HT1080 (cell line): ENCODE results near the gene ZNF324. TPM values are rescaled to one million over a fixed set of nuclear protein-coding genes. Genes with fewer than 3 reads are reported as not detected.
A peak's percentile ranks its signal among the peaks of the same experiment; 100 is the strongest.
"Not testable (repeated sequence)": the region's sequence is repeated elsewhere in the genome, so short reads cannot be mapped to it uniquely, and the experiment has no call there.

ENCODE experiments used
- DNase-seq: peaks from one replicate; pipeline ENCODE4 v3.0.0-alpha.2; 2015; ENCODE audit warnings: low read depth
- total RNA-seq: library from RNA; depleted of rRNA; stranded (reverse); fragments of >200 nt; shearing (Covaris generic); gene quantifications from 2 replicates; pipeline ENCODE4 v1.2.3, GENCODE V29; 2014

ZNF324 gene
- total RNA-seq, 1 experiment from 2014 or later: 17.2 TPM

- DNase-seq: peak; percentile 97
These were observed 32.4 kb downstream of the ZNF324 start for GRCh38 chr19:58499021-58499927.

GRCh38 chr19:58500242-58500641 is 33.4 kb downstream of the ZNF324 start:
- no peak for DNase-seq

DNA sequence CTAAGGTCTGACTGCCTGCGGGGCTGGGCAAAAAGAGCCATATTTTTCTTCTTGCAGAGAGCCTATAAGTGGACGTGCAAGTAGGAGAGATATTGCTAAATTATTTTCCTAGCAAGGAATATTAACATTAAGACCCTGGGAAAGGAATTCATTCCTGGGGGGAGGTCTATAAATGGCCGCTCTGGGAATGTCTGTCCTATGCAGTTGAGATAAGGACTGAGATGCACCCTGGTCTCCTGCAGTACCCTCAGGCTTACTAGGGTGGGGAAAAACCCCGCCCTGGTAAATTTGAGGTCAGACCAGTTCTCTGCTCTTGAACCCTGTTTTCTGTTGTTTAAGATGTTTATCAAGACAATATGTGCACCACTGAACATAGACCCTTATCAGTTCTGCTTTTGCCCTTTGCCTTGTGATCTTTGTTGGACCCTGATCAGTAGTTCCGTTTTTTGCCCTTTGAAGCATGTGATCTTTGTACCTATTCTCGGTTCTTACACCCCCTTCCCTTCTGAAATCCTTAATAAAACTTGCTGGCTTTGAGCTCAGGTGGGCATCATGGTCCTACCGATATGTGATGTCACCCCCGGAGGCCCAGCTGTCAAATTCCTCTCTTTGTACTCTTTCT is 40.8 kb downstream of the ZNF324 start:
- not testable (repeated sequence) for DNase-seq

GRCh38 chr19:58509731-58510083 is 42.8 kb downstream of the ZNF324 start:
- no peak for DNase-seq

DNA sequence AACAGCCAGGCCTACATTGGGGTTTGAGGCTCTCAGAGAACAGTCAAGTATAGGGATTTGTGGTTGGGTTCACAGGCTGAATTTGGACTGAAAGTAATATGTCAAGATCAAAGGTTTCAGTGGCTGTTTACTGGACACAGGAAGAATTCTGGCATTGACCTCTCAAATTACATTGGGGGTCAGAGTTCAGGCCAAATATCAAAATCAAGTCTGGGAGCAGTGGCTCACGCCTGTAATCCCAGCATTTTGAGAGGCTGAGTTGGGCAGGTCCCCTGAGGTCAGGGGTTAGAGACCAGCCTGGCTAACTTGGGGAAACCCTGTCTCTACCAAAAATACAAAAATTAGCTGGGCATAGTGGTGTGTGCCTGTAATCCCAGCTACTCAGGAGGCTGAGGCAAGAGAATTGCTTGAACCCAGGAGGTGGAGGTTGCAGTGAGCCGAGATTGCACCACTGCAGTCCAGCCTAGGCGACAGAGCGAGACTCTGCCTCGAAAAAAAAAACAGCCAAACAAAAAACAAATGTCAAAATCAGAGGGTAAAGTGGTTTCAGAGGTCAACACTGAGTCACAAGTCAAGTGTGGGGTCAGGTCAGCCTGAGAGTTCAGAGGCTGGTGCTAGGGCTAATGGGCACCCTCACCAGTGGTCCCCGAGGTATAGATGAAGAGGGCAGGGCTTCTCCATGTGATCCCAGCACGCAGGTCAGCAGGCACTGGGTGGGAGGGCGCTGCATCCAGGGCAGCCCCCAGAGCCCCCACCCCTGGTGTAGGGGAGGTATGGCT is 43.4 kb downstream of the ZNF324 start:
- no peak for DNase-seq

DNA sequence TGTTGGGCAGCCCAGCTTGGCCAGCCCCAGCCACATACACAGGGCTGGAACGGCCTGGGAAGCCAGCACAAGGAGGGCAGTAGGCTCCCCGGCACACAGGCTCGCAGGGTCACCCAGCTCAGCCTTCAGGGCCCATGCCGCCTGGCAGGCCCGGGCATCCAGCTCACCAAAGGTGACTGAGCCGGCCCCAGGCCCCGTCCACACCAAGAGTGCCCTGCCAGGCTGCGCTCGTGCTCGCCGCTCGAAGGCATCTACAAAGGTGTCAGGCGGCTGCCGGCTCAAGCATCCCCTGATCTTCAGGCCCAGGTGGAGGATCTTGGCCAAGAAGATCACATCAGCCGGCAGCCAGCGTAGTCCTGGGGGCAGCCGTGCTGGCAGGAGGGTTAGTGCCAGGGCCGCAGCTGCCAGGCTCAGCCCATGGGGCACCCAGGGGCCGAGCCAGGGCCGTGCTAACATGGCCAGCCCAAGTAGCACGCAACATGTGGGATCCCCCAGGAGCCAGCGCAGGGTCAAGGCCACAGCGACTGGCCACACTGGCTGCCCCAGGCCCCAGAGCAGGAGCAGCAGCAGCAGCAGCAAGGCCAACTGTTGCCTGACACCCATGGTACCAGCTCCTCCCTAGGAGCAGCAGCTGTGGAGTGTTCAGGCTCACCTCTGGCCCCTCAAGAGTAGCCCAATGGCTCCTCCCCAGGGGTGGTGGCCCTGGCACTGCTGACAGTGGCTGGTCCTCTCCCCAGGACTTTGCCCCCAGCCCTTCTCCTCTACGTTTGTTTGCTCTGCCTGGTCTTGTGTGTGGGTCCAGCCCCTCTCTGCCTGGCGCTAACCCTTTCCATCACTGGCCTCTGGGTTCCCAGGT is 44.7 kb downstream of the ZNF324 start, which contains the start of gene SLC27A5:
SLC27A5 (minus strand) TSS at position 640 of the 856 bp plus-strand sequence; CDS start at position 603, 37 bp downstream.
- no peak for DNase-seq

- DNase-seq: no peak
These were observed 46.4 kb downstream of the ZNF324 start for GRCh38 chr19:58513213-58513693.

DNA sequence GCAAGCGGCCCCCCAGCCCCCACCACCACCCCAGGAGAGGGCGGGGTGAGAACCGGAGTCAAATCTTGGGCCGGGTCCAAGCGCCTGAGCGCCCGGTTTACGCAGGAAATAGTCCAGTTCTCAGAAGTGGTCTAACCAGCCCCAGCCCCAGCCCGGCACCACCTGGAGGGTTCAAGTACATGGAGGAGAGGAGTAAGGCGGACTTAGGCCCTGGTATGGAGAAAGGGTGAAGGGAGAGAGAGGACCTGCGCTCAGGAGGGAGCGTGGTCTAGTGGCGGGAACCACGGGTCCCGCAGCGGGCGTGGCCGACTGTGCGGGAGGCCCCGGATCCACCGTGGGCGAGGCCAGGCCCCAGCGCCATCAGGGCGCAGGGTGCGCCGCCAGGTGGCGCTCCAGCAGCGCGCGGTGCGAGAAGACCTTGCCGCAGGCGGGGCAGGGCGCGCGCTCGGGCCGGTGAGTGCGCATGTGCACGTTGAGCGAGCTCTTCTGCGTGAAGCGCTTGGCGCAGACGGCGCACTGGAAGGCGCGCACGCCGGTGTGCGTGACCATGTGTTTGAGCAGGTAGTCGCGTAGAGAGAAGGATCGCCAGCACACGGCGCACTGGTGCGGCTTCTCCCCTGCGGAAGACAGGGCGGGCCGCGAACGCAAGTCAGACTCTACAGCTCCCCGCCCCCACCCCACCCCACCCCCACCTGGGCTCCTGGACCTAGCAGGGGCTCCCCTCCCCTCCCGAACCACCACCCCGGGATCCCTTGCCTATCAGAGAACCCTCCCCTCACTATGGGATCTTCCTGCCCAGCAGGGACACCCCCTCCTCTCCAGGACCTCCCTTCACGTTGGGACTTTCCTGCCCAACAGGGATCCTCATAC is 47.0 kb downstream of the ZNF324 start:
- peak; percentile 57 for DNase-seq

DNA sequence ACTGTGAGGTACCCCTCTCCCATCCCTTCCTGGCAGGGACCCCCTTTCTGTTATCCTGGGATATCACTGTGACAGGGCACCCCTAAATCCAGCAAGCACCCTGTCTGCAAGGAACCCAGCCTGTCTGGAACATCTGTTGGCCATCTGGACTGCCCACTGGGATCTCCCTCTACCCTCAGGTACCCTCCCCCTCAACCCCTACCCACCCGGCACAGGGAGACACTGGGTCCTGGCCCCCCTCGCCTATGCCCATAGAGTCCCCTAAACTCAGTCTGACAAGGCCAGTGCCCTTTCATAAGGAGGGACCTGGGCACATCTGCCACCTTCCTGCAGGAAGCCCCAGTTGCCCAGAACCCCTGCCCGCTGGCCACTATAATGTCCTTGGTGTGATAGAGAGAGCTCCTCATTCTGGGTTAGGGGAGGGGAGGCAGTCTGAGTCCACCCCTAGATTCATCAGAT is 47.7 kb downstream of the ZNF324 start:
- no peak for DNase-seq

GRCh38 chr19:58515259-58515658 is 48.4 kb downstream of the ZNF324 start:
- no peak for DNase-seq

DNA sequence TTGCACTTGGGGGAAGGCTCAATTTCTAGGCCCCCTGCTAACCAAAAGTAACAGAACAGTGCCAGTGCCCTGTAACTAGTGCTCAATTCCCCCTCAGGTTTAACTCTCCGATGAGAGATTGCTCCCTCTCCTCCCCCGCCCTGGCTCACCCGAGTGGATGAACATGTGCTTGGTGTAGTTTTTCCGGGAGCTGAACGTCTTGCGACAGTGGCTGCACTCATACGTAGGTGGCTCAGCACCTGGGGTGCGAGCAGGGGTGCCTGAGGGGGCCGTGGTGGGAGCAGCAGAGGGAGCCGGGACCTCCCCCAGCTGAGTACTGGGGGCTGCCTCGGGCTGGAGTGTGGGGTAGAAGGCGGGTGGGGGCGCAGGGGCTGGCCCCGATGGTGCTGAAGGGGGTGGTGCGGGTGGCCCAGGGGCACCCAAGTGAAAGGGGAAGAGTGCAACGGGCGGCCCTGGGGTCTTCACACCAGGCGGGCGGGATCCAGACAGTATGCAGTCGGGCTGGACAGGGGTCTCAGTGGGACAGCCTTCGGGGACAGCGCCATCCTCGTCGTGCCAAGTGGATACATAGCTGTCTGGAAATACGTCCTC is 49.5 kb downstream of the ZNF324 start:
- DNase-seq: no peak

GRCh38 chr19:58516964-58517833 is 50.3 kb downstream of the ZNF324 start:
- no peak for DNase-seq

GRCh38 chr19:58518256-58519086 is 51.6 kb downstream of the ZNF324 start:
- no peak for DNase-seq

- peak; percentile 64 for DNase-seq
These were observed 52.1 kb downstream of the ZNF324 start for GRCh38 chr19:58519087-58519354.

DNA sequence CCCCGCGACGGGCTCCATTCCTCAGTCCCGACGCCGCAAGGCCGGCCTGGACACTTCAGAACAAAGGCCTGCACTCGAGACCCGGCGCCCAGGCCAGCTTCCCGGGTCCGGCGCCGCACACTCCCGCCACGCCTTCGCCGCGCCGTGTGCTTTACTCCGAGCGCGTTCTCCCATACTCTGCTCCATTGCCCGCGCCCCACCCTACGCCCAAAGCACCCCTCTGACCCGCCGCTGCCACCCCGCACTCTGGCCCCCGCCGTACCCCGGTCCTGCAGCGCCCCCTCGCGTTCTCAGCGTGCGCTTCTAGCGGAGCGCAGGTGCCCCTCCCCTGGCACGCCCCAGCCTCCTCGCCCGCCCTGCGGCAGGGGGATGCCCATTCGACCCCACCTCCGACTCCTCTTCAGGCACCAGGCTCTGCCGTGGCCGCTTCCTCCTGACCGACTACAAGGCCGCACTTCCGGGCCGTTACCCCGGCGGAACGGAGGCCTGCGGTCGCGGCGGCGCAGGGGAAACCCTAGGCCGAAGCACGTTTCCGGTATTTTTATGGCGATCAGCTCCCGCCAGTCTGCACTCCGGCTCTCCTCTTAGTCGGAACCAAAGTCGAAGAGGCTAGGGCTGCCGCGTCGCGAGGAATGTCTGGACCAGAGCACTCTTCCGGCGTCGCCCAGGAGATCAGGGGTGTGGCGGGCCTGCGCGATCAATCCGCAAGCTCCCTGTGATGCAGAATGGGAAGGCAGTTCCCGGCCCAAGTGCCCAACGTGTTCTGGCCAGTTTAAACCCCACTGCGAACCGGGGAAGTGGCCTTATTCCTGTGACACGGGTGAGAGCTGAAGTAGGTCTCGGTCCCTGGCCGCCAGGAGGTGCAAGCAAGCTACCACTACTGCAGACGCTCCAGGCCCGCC is 52.7 kb downstream of the ZNF324 start, which contains the start of gene ZBTB45:
ZBTB45 (minus strand) TSS at position 456 of the 902 bp plus-strand sequence. CDS start 2,137 bp downstream, outside the sequence.
- peak; percentile 98 for DNase-seq

DNA sequence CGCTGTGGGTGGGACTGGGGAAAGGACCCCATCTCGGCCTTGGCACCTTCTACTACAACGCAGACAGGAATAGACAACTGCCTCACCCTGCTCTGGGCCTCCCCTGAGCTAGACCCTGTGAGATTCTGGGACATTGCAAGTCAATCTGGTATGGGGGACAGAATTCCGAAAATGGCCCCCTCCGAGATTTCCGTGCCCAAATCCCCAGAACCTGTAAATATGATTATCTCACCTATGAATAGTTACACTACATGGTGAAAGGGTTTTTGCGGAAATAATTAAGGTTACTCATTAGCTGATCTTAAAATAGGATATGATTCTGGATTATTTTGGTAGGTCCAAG is 53.3 kb downstream of the ZNF324 start:
- no peak for DNase-seq
